GM12865 (cell line): ENCODE measurements around the gene NOX5.

ENCODE experiments used
- DNase-seq: peaks from one replicate; pipeline ENCODE4 v3.0.0; 2010; ENCODE audit warnings: low read depth
- H3K4me3 ChIP-seq: 2 replicates; pipeline ENCODE4 v1.5.1; 2011; ENCODE audit warnings: mild to moderate bottlenecking, low read depth, low read length, control low read depth
- CTCF ChIP-seq: IDR thresholded peaks from 2 replicates; pipeline ENCODE4 v1.5.1; 2011; ENCODE audit warnings: low read length, control low read depth, low read depth, inconsistent platforms; ENCODE audit not compliant: insufficient read depth; ENCODE audit errors: missing control alignments

NOX5 gene

DNA sequence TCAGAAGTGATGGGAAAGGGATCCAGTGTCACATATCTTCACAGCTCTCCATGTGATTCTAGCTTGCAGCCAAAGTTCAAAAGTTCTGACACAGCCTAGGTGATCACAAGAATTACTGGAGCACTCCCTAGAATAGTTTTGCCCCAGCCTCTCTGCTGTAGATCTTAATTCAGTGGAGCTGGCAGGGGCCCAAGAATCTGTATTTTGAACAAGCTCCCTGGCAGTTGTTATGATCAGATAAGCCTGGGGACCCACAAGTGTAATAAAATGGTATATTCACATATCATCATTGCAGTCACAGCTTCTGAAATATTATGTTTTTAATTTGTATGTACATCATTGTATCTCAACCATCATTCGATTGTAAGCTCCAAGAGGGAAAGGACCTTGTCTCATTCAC lies 62.3 kb downstream of the NOX5 start:
- no peak overlapping the region for H3K4me3 ChIP-seq
- no peak for DNase-seq
- no peak for TF ChIP-seq CTCF

DNA sequence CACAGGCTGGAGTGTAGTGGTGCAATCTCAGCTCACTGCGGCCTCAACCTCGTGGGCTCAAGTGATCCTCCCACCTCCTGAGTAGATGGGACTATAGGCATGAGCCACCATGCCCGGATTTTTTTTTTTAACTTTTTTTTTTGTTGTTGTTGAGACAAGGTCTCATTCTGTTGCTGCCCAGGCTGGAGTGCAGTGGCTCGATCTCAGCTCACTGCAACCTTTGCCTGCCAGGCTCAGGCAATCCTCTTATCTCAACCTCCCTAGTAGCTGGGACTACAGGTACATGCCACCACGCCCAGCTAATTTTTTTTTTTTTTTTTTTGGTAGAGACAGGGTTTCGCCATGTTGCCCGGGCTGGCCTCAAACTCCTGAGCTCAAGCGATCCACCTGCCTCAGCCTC lies 64.1 kb downstream of the NOX5 start:
- no peak for DNase-seq
- TF ChIP-seq CTCF: no peak
- no peak overlapping the region for H3K4me3 ChIP-seq

- no peak for DNase-seq
- TF ChIP-seq CTCF: no peak
- H3K4me3 ChIP-seq: no peak overlapping the region
These were observed 66.1 kb downstream of the NOX5 start for GRCh38 chr15:69080295-69081248.

GRCh38 chr15:69081310-69082004 lies 67.0 kb downstream of the NOX5 start:
- DNase-seq: no peak
- no peak for TF ChIP-seq CTCF
- no peak overlapping the region for H3K4me3 ChIP-seq

- no peak for TF ChIP-seq CTCF
- no peak for DNase-seq
- H3K4me3 ChIP-seq: no peak overlapping the region
These were observed 67.6 kb downstream of the NOX5 start for GRCh38 chr15:69082021-69082502.

GRCh38 chr15:69082554-69082953 lies 68.1 kb downstream of the NOX5 start:
- TF ChIP-seq CTCF: no peak
- DNase-seq: no peak
- no peak overlapping the region for H3K4me3 ChIP-seq
